GM12874 (cell line): Measurements from ENCODE around the gene SEM1.

Source experiments
- TF ChIP-seq, protein P1 (sequence below): IDR thresholded peaks from 2 replicates; pipeline ENCODE4 v1.5.1; 2011; ENCODE audit warnings: low read depth, mild to moderate bottlenecking, control low read depth, low read length, moderate library complexity; ENCODE audit not compliant: insufficient read depth

SEM1 gene

DNA sequence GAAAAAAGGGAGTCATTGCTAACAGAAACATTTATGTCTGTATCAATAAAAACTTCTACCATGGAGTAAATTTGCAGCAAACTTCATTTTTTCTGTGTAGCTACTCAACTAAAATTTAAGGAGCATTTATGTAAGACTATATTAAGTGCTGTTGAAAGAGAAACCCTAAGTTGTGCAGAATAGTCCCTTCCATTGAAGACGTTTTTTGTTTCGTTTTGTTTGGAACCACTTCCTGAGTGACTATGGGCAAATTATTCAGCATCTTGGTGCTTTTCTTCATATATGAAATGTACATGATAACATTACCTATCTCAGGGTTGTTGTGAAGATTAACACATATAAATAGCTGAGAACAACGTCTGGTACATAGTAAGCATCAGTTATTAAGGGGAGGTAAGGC lies 24.3 kb downstream of the SEM1 start:
- TF ChIP-seq, protein P1, sequence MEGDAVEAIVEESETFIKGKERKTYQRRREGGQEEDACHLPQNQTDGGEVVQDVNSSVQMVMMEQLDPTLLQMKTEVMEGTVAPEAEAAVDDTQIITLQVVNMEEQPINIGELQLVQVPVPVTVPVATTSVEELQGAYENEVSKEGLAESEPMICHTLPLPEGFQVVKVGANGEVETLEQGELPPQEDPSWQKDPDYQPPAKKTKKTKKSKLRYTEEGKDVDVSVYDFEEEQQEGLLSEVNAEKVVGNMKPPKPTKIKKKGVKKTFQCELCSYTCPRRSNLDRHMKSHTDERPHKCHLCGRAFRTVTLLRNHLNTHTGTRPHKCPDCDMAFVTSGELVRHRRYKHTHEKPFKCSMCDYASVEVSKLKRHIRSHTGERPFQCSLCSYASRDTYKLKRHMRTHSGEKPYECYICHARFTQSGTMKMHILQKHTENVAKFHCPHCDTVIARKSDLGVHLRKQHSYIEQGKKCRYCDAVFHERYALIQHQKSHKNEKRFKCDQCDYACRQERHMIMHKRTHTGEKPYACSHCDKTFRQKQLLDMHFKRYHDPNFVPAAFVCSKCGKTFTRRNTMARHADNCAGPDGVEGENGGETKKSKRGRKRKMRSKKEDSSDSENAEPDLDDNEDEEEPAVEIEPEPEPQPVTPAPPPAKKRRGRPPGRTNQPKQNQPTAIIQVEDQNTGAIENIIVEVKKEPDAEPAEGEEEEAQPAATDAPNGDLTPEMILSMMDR = no peak

DNA sequence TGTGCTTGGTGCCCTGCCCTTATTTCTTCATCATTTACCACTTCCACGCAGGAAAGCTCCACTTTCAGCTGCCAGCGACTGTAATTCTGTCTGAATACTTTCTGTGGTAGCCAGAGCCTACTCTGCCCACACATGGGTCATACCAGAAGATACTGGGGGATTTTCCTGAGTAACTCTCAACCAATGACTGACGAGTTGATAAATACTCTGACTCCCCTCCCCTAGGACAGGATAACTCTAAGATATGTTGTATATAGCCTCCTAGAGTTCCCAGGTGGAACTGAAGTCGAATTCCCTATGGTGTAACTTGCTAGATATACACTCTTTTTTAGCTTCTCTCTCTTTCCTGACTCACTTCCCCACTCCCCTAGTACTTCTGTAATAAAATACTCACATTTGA lies 29.8 kb downstream of the SEM1 start:
- TF ChIP-seq, protein P1 = no peak

DNA sequence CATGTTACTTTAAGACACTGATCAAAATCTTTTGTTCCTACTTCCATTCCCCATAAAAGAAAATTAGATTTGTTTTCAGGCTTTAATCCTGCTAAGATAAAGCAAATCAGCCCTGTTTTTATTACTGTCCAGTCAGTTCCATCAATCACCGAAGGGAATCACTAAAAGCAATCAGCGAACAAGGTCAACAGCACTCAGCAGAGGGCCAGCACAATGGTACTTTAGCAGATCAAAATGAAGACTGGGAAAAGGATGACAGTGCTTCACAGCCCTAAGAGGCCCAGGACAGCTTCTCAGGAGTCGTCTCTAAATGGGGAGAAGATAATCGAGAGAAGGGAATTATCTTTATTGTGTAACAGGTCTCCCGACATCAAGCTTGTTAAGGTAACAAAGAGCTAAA lies 32.7 kb downstream of the SEM1 start:
- TF ChIP-seq, protein P1 = no peak

DNA sequence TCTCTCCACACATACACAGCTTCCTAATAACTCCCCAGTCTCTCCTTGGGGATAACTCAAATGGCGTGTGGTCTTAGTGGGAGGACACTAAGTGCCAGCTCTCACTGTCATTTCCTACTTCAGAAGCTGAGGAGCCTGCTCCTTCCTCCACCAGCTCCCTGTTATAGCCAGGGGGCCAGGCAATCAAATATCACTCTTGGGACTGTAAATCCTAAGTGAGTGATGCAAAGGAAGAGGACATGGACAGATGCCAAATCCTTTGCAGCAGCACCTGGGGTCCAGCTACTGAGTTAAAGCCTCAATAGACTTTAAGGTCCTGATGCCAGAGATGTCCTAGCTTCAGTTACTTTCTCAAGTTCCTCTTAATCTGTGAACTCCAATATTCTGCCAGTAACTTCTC lies 34.1 kb downstream of the SEM1 start:
- TF ChIP-seq, protein P1 = no peak

DNA sequence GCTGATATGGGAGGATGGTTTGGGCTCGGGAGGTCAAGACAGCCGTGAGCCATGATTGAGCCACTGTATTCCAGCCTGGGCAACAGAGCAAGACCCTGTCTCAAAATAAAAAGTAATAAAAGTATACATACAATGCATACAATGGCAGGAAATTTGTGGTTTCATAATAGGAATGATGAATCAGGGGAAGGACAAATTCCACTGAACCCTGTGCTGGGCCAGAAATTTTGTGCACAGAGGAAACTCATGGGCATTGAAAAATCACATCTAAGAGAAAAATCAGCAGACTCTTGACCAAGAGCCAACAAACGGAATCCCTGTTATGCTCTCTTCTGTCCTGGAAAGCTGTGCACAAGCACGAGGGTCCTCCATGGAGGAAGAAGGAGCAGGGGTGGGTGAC lies 35.1 kb downstream of the SEM1 start:
- TF ChIP-seq, protein P1 = no peak

DNA sequence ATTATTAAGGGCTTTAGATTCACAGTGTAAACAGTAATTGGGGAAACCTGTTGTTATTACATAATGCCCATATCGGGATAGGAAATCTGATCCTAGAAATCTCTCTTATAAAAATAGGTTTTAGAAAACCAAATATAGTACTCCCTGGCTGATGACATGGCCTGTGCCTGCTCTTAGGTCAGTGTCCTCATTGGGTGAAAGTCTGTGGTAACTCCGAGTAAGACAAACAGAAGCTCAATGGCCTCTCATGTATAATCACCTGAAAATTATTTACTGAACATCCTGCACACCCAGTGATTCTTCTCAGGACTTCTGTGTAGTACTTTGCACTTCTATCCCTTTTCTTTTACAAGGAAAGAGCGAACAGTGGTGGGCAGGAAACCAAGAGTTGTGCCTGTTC lies 37.8 kb downstream of the SEM1 start:
- TF ChIP-seq, protein P1 = no peak

DNA sequence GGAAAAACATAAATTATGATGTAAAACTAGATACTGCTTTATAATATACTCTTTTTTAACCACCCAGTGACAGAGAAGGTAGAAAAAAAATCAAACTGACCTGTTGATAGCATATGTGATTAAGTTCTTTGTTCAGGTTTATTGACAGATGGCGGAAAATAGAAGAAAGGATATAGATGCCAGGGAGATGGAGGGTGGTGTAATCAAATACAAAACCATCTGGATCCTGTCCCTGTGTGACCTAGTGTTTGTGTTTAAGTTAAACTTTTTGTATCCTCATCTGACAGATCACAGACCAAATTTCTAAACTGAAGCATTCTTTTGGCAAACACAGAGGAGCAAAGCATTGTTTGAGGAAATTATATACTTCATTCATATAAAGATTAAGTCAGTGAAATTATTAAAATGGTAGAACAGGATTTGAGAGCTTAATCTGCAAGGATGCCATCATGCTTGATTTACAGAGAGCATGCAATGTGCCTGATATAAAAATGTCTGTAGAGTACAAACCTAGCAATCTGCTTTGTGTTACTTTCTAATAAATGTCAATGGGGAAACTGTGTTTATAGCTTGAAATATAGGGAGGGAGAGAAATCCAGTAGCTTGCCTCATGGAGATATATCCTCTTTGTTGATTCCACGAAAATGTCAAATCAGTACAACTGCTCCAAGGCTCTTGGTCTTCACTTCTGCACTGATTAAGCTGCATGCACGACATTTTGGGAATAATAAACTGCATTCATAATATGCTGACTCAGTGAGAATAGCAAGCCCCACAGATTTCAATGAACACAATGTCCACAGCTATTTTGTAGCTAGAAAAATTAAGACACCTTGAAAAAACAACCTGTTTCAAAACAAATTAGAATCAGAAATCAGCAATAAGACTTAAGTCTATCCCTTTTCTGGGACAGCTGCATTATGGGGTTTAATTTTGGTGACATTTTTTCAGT lies 39.0 kb downstream of the SEM1 start:
- TF ChIP-seq, protein P1 = no peak
